Testis (tissue), 3 donors: ENCODE data around the gene SHISAL2B. TPM values are rescaled to one million over a fixed set of nuclear protein-coding genes. Genes with fewer than 3 reads are reported as not detected.

Source experiments
- DNase-seq: peaks from one replicate; pipeline ENCODE4 v3.0.0-alpha.2; 2019
- H3K27ac ChIP-seq, 2 donors: fragments of 200-600 bp; sonication (generic); one replicate each; pipeline ENCODE4 v1.5.1; 2019
- H3K27me3 ChIP-seq: fragments of 200-600 bp; sonication (generic); one replicate; pipeline ENCODE4 v1.5.1; 2019
- H3K36me3 ChIP-seq: fragments of 200-600 bp; sonication (generic); one replicate; pipeline ENCODE4 v1.5.1; 2017; ENCODE audit warnings: low read depth; ENCODE audit errors: missing control alignments
- H3K4me1 ChIP-seq: fragments of 200-600 bp; sonication (generic); one replicate; pipeline ENCODE4 v1.5.1; 2019
- H3K4me3 ChIP-seq, 2 donors: fragments of 200-600 bp; sonication (generic); one replicate each; pipeline ENCODE4 v1.5.1; 2017 to 2019
- H3K9me3 ChIP-seq: fragments of 200-600 bp; sonication (generic); one replicate; pipeline ENCODE4 v1.5.1; 2017
- CTCF ChIP-seq, 3 experiments: fragments of 450-650 bp in 2 of 3; fragments of 200-600 bp in 1 of 3; sonication (generic) in 1 of 3; IDR thresholded peaks; one replicate each; pipeline ENCODE4 v1.5.1; 2016 to 2019; ENCODE audit warnings: antibody characterized with exemption in 3 of 3, mild to moderate bottlenecking in 2 of 3, moderate library complexity in 1 of 3
- POLR2A ChIP-seq: fragments of 450-650 bp; IDR thresholded peaks from one replicate; pipeline ENCODE4 v1.6.1; 2017; ENCODE audit warnings: antibody characterized with exemption, mild to moderate bottlenecking, moderate library complexity
- WGBS, 2 donors: methylation state at CpG; one replicate each; pipeline ENCODE4 v1.1.5; 2018; 5-methylcytosine and 5-hydroxymethylcytosine counted together
- intact Hi-C: fragments of 100-400 bp; cut with DNase I; formaldehyde crosslinking; loops from one replicate; pipeline ENCODE4 v1.15.1; 2023; ENCODE audit warnings: low total_unique reads
- polyA plus RNA-seq: library from polyadenylated mRNA; stranded (reverse); fragments of 350-450 nt; fragmentation: Illumina TruSeq; extraction: RNeasy Lipid Tissue Mini Kit (QIAGEN cat#74804); gene quantifications from one replicate; pipeline ENCODE4 v1.2.3, GENCODE V29; 2014; ENCODE audit warnings: low read depth, low replicate concordance; ENCODE audit not compliant: insufficient read depth
- total RNA-seq, 2 donors: library from RNA; depleted of rRNA; stranded (reverse); fragments of >200 nt; gene quantifications; one replicate each; pipeline ENCODE4 v1.2.3, GENCODE V29; 2016

Gene SHISAL2B
- total and polyA plus RNA-seq, 3 donors from 2014 or later: 0.74 to 1.0 TPM; not detected in 1

GRCh38 chr5:64665243-64665642, 25.1 kb upstream of the SHISAL2B start:
- 55 to 56% methylated on average over 2 of the region's 2 CpGs for WGBS, 2 donors
- H3K4me1 ChIP-seq: no peaks in the 10 kb centered on the region
- no peak overlapping the region for H3K4me3 ChIP-seq
- no peaks in the 10 kb centered on the region for H3K36me3 ChIP-seq
- H3K27ac ChIP-seq: no peak overlapping the region
- no peaks in the 10 kb centered on the region for H3K27me3 ChIP-seq
- intact Hi-C loops: no loop called here
- no peak for DNase-seq
- H3K9me3 ChIP-seq: no peaks in the 10 kb centered on the region
- TF ChIP-seq CTCF (IDR thresholded peaks at IDR 0.05) (no peak), POLR2A (no peak)

GRCh38 chr5:64666078-64666477, 24.2 kb upstream of the SHISAL2B start:
- Histone ChIP-seq H3K36me3 (no peaks in the 10 kb centered on the region), H3K4me1 (no peaks in the 10 kb centered on the region), H3K27ac (no peak overlapping the region), H3K9me3 (no peaks in the 10 kb centered on the region), H3K4me3 (no peak overlapping the region), H3K27me3 (no peaks in the 10 kb centered on the region)
- TF ChIP-seq CTCF (IDR thresholded peaks at IDR 0.05) (no peak), POLR2A (no peak)
- DNase-seq: no peak
- WGBS, 2 donors: 55 to 62% methylated on average over 1 of the region's 1 CpG
- intact Hi-C loops: no loop called here

- H3K4me1 ChIP-seq: no peaks in the 10 kb centered on the region
- intact Hi-C loops: no loop called here
- 93 to 95% methylated on average over 4 of the region's 4 CpGs for WGBS, 2 donors
Observed at GRCh38 chr5:64667068-64667467, 23.2 kb upstream of the SHISAL2B start.

GRCh38 chr5:64670277-64670676, 20.0 kb upstream of the SHISAL2B start:
- no peak for DNase-seq
- intact Hi-C loops: no loop called here
- WGBS, 2 donors: 94 to 100% methylated on average over 1 of the region's 1 CpG
- Histone ChIP-seq H3K4me1 (no peaks in the 10 kb centered on the region), H3K36me3 (no peaks in the 10 kb centered on the region), H3K27me3 (no peaks in the 10 kb centered on the region), H3K4me3 (no peak overlapping the region), H3K27ac (no peak overlapping the region), H3K9me3 (no peaks in the 10 kb centered on the region)
- TF ChIP-seq CTCF (IDR thresholded peaks at IDR 0.05) (no peak), POLR2A (no peak)

More at GRCh38 chr5:64667068-64667467, 23.2 kb upstream of the SHISAL2B start:
- TF ChIP-seq CTCF (IDR thresholded peaks at IDR 0.05) (no peak), POLR2A (no peak)
- Histone ChIP-seq H3K4me3 (no peak overlapping the region), H3K9me3 (no peaks in the 10 kb centered on the region), H3K36me3 (no peaks in the 10 kb centered on the region), H3K27ac (no peak overlapping the region), H3K27me3 (no peaks in the 10 kb centered on the region)
- no peak for DNase-seq

GRCh38 chr5:64671678-64672077, 18.6 kb upstream of the SHISAL2B start:
- intact Hi-C loops: no loop called here
- WGBS, 2 donors: 88 to 91% methylated on average over 3 of the region's 3 CpGs
- no peaks in the 10 kb centered on the region for H3K9me3 ChIP-seq

More at GRCh38 chr5:64671678-64672077, 18.6 kb upstream of the SHISAL2B start:
- no peaks in the 10 kb centered on the region for H3K27me3 ChIP-seq
- no peaks in the 10 kb centered on the region for H3K4me1 ChIP-seq
- no peak for DNase-seq
- TF ChIP-seq CTCF (IDR thresholded peaks at IDR 0.05): no peak
- TF ChIP-seq POLR2A: no peak
- no peaks in the 10 kb centered on the region for H3K36me3 ChIP-seq
- no peak overlapping the region for H3K27ac ChIP-seq
- H3K4me3 ChIP-seq: no peak overlapping the region
